ENCODE results near the gene MGST3. TPM values are rescaled to one million over a fixed set of nuclear protein-coding genes. Genes with fewer than 3 reads are reported as not detected.

The MGST3 gene
- total and polyA plus RNA-seq, 2 of the 13 experiments (the other 11 are each of a cell fraction or from before 2014, with no cell fraction given): 59.7 to 61.2 TPM

GRCh38 chr1:165699577-165699976 lies 68.5 kb downstream of the MGST3 start:
- no peak overlapping the region for H3K27ac ChIP-seq (ENCODE audit: extremely low read length, insufficient read depth, low read length)
- H4K20me1 ChIP-seq (ENCODE audit: insufficient read depth, low read length): no peaks in the 10 kb centered on the region; the same call in 1 of the 2 replicates
- no peaks in the 10 kb centered on the region for H3K36me3 ChIP-seq (replicated peaks in 1 of 2; ENCODE audit: control insufficient read depth in 1 of 2, insufficient read depth in 2 of 2, low read length in 2 of 2)
- DNase-seq (ENCODE audit: low spot score) (peak; percentile 59), ATAC-seq (peak; percentile 31; the same call in 2 of the 3 replicates), FAIRE-seq (peak; percentile 72)
- H2AFZ ChIP-seq (ENCODE audit: low read length): no peak overlapping the region
- H3K4me3 ChIP-seq (replicated peaks in 1 of 3; ENCODE audit: insufficient read depth in 1 of 3, low read depth in 2 of 3, low read length in 3 of 3): peak overlapping the region in 2 of 3 experiments; percentile 10 to 11; a peak in 2 of 6 replicates
- TF ChIP-seq NPAS2 (CRISPR knock-in tag; IDR thresholded peaks at IDR 0.05; ENCODE audit: borderline replicate concordance) (no peak), ZNF121 (CRISPR knock-in tag; IDR thresholded peaks at IDR 0.05) (peak; percentile 39; the same call in 1 of the 2 replicates), ZNF326 (CRISPR knock-in tag; IDR thresholded peaks at IDR 0.05; ENCODE audit: borderline replicate concordance) (no peak), SOX6 (IDR thresholded peaks at IDR 0.05) (no peak), SOX6 (CRISPR knock-in tag; IDR thresholded peaks at IDR 0.05) (0 out of 2 replicates have a peak, but pooled peaks have one; percentile 15), RCOR2 (CRISPR knock-in tag; IDR thresholded peaks at IDR 0.05) (0 out of 2 replicates have a peak, but pooled peaks have one; percentile 17), HDAC2 (CRISPR knock-in tag; IDR thresholded peaks at IDR 0.05) (no peak), BCL6 (CRISPR knock-in tag; IDR thresholded peaks at IDR 0.05) (no peak), SOX5 (CRISPR knock-in tag; IDR thresholded peaks at IDR 0.05; ENCODE audit: borderline replicate concordance) (0 out of 2 replicates have a peak, but pooled peaks have one; percentile 19), ZNF343 (CRISPR knock-in tag; IDR thresholded peaks at IDR 0.05) (no peak), SAP130 (CRISPR knock-in tag; IDR thresholded peaks at IDR 0.05; ENCODE audit: low read depth) (0 out of 2 replicates have a peak, but pooled peaks have one; percentile 15), SOX13 (IDR thresholded peaks at IDR 0.05) (no peak), SOX13 (CRISPR knock-in tag; conservative IDR thresholded peaks at IDR 0.05 in 1 of 2, IDR thresholded peaks at IDR 0.05 in 1 of 2) (peak in 1 of 2 experiments; percentile 72; a peak in 2 of 4 replicates), CTCF (CRISPR knock-in tag; IDR thresholded peaks at IDR 0.05) (0 out of 2 replicates have a peak, but pooled peaks have one; percentile 18), TRIM24 (CRISPR knock-in tag; IDR thresholded peaks at IDR 0.05) (no peak), TFAP4 (IDR thresholded peaks at IDR 0.05; ENCODE audit: borderline replicate concordance, low read depth) (peak; percentile 59; the same call in 1 of the 2 replicates)
- TF ChIP-seq, protein P1, sequence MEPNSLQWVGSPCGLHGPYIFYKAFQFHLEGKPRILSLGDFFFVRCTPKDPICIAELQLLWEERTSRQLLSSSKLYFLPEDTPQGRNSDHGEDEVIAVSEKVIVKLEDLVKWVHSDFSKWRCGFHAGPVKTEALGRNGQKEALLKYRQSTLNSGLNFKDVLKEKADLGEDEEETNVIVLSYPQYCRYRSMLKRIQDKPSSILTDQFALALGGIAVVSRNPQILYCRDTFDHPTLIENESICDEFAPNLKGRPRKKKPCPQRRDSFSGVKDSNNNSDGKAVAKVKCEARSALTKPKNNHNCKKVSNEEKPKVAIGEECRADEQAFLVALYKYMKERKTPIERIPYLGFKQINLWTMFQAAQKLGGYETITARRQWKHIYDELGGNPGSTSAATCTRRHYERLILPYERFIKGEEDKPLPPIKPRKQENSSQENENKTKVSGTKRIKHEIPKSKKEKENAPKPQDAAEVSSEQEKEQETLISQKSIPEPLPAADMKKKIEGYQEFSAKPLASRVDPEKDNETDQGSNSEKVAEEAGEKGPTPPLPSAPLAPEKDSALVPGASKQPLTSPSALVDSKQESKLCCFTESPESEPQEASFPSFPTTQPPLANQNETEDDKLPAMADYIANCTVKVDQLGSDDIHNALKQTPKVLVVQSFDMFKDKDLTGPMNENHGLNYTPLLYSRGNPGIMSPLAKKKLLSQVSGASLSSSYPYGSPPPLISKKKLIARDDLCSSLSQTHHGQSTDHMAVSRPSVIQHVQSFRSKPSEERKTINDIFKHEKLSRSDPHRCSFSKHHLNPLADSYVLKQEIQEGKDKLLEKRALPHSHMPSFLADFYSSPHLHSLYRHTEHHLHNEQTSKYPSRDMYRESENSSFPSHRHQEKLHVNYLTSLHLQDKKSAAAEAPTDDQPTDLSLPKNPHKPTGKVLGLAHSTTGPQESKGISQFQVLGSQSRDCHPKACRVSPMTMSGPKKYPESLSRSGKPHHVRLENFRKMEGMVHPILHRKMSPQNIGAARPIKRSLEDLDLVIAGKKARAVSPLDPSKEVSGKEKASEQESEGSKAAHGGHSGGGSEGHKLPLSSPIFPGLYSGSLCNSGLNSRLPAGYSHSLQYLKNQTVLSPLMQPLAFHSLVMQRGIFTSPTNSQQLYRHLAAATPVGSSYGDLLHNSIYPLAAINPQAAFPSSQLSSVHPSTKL (CRISPR knock-in tag; IDR thresholded peaks at IDR 0.05): 0 out of 2 replicates have a peak, but pooled peaks have one; percentile 14
- in situ Hi-C loops (cut with HindIII; ENCODE audit: extremely low pct_ligation_motif_present, low pct_unique_long_range_greater_than_20kb): loop anchor here (5.0 kb wide), 1 partner anchor 213 kb away; no protein-coding TSS in a partner anchor
- H3K9ac ChIP-seq (ENCODE audit: insufficient read depth, low read depth, low read length): no peak overlapping the region
- peak overlapping the region; percentile 43 for H3K4me2 ChIP-seq (ENCODE audit: low read depth, low read length)
- peaks cover 67% of the 10 kb centered on the region for H3K4me1 ChIP-seq (ENCODE audit: insufficient read depth, low read length)
- ChIA-PET CTCF (ENCODE audit: low intra/inter-chr PET ratio, low total read pairs) (no interaction called here), POLR2A (interaction anchor here (1.5 kb wide), 1 partner anchor 43 kb away, joined by 3 read pairs; no protein-coding TSS in a partner anchor)
- no peaks in the 10 kb centered on the region for H3K9me3 ChIP-seq (ENCODE audit: low read length)
- no peaks in the 10 kb centered on the region; a peak in 2 of 5 replicates for H3K27me3 ChIP-seq (ENCODE audit: control insufficient read depth in 1 of 2, insufficient read depth in 2 of 2, low read length in 2 of 2)
- BruUV-seq (replicated peaks): no TSS peak
- 13% methylated on average over 3 of the region's 3 CpGs for WGBS (ENCODE audit: low lambda C conversion rate)
- H3K79me2 ChIP-seq (ENCODE audit: insufficient read depth, low read length): peaks cover 12% of the 10 kb centered on the region
- intact Hi-C loops (cut with micrococcal nuclease; ENCODE audit: unreplicated experiment): loop anchor here (5.0 kb wide), 3 partner anchors 97 to 562 kb away; no protein-coding TSS in a partner anchor
